OCI-LY7 (cell line): Measurements from ENCODE around the gene EFCAB7. TPM values are rescaled to one million over a fixed set of nuclear protein-coding genes. Genes with fewer than 3 reads are reported as not detected.

Experiments
- BruUV-seq: library from RNA; stranded (reverse); fragments of 400-500 nt; replicated peaks from 2 replicates; lab custom pipeline; 2021; lab: Mats Ljungman, UMichigan
- CTCF ChIA-PET: fragments of 300-600 bp; sonication (Branson Sonifier 250); formaldehyde crosslinking; loops from one replicate; lab custom pipeline; 2022; ENCODE audit warnings: antibody characterized with exemption; ENCODE audit not compliant: unreplicated experiment; lab: Charles Lee
- POLR2A ChIA-PET: fragments of 300-600 bp; sonication (Branson Sonifier 250); formaldehyde crosslinking; loops from one replicate; lab custom pipeline; 2022; ENCODE audit warnings: antibody characterized with exemption; lab: Charles Lee
- DNase-seq: peaks from one replicate; pipeline ENCODE4 v3.0.0-alpha.2; 2015; ENCODE audit warnings: low spot score
- H2AFZ ChIP-seq: fragments of 200-600 bp; sonication (generic), shearing (Covaris generic); 2 replicates; pipeline ENCODE4 v1.6.1; 2014; ENCODE audit warnings: mild to moderate bottlenecking, antibody characterized with exemption, low read length, moderate library complexity
- H3K27ac ChIP-seq: fragments of 200-600 bp; sonication (generic); 2 replicates; pipeline ENCODE4 v1.5.1; 2014; ENCODE audit warnings: mixed run types, low read depth, mild to moderate bottlenecking, moderate library complexity, low read length, inconsistent platforms; ENCODE audit not compliant: poor library complexity, severe bottlenecking
- H3K36me3 ChIP-seq: fragments of 200-600 bp; sonication (generic); 2 replicates; pipeline ENCODE4 v1.6.1; 2014; ENCODE audit warnings: mild to moderate bottlenecking, antibody characterized with exemption, low read length, moderate library complexity, mixed read lengths; ENCODE audit not compliant: insufficient read depth
- H3K4me1 ChIP-seq: fragments of 200-600 bp; sonication (generic); 2 replicates; pipeline ENCODE4 v1.5.1; 2014; ENCODE audit warnings: mild to moderate bottlenecking, low read length; ENCODE audit not compliant: insufficient read depth, poor library complexity, severe bottlenecking
- H3K4me2 ChIP-seq: fragments of 200-600 bp; sonication (generic); 2 replicates; pipeline ENCODE4 v1.6.1; 2014; ENCODE audit warnings: mild to moderate bottlenecking, low read length
- H3K4me3 ChIP-seq: fragments of 200-600 bp; sonication (generic); 2 replicates; pipeline ENCODE4 v1.5.1; 2014; ENCODE audit warnings: mild to moderate bottlenecking, low read depth, low read length; ENCODE audit not compliant: poor library complexity, severe bottlenecking
- H3K79me2 ChIP-seq: fragments of 200-600 bp; sonication (generic); 2 replicates; pipeline ENCODE4 v1.6.1; 2016; ENCODE audit warnings: low read depth, mild to moderate bottlenecking, low read length, moderate library complexity, mixed read lengths; ENCODE audit not compliant: insufficient read depth
- H3K9me2 ChIP-seq: fragments of 200-600 bp; sonication (generic); 2 replicates; pipeline ENCODE4 v1.6.1; 2016; ENCODE audit warnings: mild to moderate bottlenecking, low read length, mixed read lengths; ENCODE audit not compliant: insufficient read depth
- H3K9me3 ChIP-seq: fragments of 200-600 bp; sonication (generic); 2 replicates; pipeline ENCODE4 v1.6.1; 2014; ENCODE audit warnings: mild to moderate bottlenecking, mixed run types, low read length, mixed read lengths
- H4K20me1 ChIP-seq: fragments of 200-600 bp; sonication (generic); 2 replicates; pipeline ENCODE4 v1.6.1; 2014; ENCODE audit warnings: mild to moderate bottlenecking, antibody characterized with exemption, low read length, moderate library complexity, mixed read lengths; ENCODE audit not compliant: insufficient read depth
- CTCF ChIP-seq: fragments of 200-600 bp; sonication (generic); conservative IDR thresholded peaks from 2 replicates; pipeline ENCODE4 v1.5.1; 2014; ENCODE audit warnings: mild to moderate bottlenecking, antibody characterized with exemption, low read length, moderate library complexity, mixed read lengths
- EZH2phosphoT487 ChIP-seq: fragments of 200-600 bp; sonication (generic); IDR thresholded peaks from 2 replicates; pipeline ENCODE4 v1.6.1; 2018; ENCODE audit warnings: low read depth, borderline replicate concordance, mild to moderate bottlenecking, mixed run types, antibody characterized with exemption, low read length, moderate library complexity, mixed read lengths
- intact Hi-C: fragments of 100-400 bp; cut with micrococcal nuclease; formaldehyde crosslinking; loops from one replicate; pipeline ENCODE4 v1.10.0; 2022; ENCODE audit not compliant: unreplicated experiment
- total RNA-seq, 2 experiments: library from RNA; depleted of rRNA in 1 of 2; stranded (reverse); fragments of >200 nt in 1 of 2; shearing (Covaris generic) in 1 of 2; gene quantifications; 2 replicates each; pipeline ENCODE4 v1.2.3, GENCODE V29; 2014 to 2022

The EFCAB7 gene
- total RNA-seq, 2 experiments from 2014 or later = 10.5 to 11.8 TPM

GRCh38 chr1:63480057-63480456 is 43.3 kb upstream of the EFCAB7 start:
- H3K9me3 ChIP-seq = no peaks in the 10 kb centered on the region
- ChIA-PET CTCF (no interaction called here), POLR2A (interaction anchor here (0.7 kb wide), 1 partner anchor 62 kb away, joined by 4 read pairs; no protein-coding TSS in a partner anchor)
- H2AFZ ChIP-seq = no peak overlapping the region
- H3K4me3 ChIP-seq = no peak overlapping the region
- intact Hi-C loops = no loop called here
- TF ChIP-seq EZH2phosphoT487 (no peak), CTCF (no peak)
- H3K4me2 ChIP-seq = no peak overlapping the region
- no peaks in the 10 kb centered on the region for H3K4me1 ChIP-seq
- no peaks in the 10 kb centered on the region for H3K9me2 ChIP-seq
- peaks cover 61% of the 10 kb centered on the region for H3K36me3 ChIP-seq
- no peak for DNase-seq
- H3K27ac ChIP-seq = no peak overlapping the region
- BruUV-seq = no TSS peak
- H4K20me1 ChIP-seq = no peaks in the 10 kb centered on the region
- no peaks in the 10 kb centered on the region for H3K79me2 ChIP-seq

DNA sequence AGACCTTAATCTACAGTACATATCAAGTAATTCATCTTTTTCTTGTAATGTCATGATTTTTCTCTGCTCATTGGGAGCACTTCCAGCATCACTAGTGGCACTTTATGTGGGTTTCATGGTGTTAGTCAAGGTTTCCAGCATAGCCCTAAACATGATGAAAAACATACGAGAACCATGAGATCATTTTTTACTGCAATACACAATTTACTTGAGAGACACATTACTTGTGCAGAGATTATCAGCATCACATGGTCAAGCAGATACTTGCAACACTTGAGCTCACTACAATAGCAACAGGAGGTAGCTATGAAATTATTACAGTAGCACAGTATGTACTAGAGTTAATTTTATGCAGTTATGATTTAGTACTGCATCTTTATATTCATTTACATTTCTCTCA is 36.7 kb upstream of the EFCAB7 start:
- no TSS peak for BruUV-seq
- Histone ChIP-seq H3K79me2 (peaks cover 8% of the 10 kb centered on the region; the same call in 1 of the 2 replicates), H3K4me1 (no peaks in the 10 kb centered on the region), H3K27ac (no peak overlapping the region), H2AFZ (no peak overlapping the region), H4K20me1 (no peaks in the 10 kb centered on the region), H3K9me3 (no peaks in the 10 kb centered on the region), H3K4me2 (no peak overlapping the region), H3K4me3 (no peak overlapping the region), H3K36me3 (peaks cover 52% of the 10 kb centered on the region), H3K9me2 (no peaks in the 10 kb centered on the region)
- CTCF ChIA-PET = no interaction called here
- no peak for DNase-seq
- POLR2A ChIA-PET = interaction anchor here (0.9 kb wide), 1 partner anchor 1026 kb away, joined by 3 read pairs; no protein-coding TSS in a partner anchor
- intact Hi-C loops = no loop called here
- TF ChIP-seq EZH2phosphoT487 (no peak), CTCF (no peak)

DNA sequence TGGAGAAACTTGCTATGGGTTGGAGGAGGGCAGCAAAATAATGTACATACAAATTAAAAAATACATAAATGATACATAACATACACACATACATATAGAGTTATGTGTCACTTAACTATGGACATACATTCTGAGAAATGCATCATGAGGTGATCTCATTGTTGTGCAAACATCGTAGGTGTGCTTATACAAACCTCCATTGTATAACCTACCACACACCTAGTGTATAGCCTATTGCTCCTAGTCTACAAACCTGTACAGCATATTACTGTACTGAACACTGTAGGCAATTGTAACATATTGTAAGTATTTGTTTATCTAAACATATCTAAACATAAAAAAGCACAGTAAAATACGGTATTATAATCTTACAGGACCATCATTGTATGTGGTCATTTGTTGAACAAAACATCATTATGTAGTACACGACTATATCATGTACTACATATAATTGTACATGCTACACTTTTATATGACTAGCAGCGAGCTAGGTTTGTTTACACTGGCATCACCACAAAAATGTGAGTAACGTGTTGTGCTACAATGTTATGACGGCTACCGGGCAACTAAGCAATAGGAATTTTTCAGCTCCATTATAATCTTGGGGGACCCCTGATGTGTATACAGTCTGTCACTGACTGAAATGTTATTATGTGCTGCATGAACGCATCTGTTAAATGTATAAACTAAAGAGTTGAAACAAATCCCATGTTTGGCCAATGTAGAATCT is 35.8 kb upstream of the EFCAB7 start:
- peaks cover 49% of the 10 kb centered on the region for H3K36me3 ChIP-seq
- no peak overlapping the region for H3K4me3 ChIP-seq
- no peaks in the 10 kb centered on the region for H3K9me2 ChIP-seq
- no peaks in the 10 kb centered on the region for H4K20me1 ChIP-seq
- BruUV-seq = no TSS peak
- H2AFZ ChIP-seq = no peak overlapping the region
- no peaks in the 10 kb centered on the region for H3K4me1 ChIP-seq
- ChIA-PET POLR2A (interaction anchor here (0.9 kb wide), 1 partner anchor 1027 kb away, joined by 3 read pairs; no protein-coding TSS in a partner anchor), CTCF (no interaction called here)
- no peak overlapping the region for H3K4me2 ChIP-seq
- no peak for DNase-seq
- TF ChIP-seq EZH2phosphoT487 (no peak), CTCF (no peak)
- H3K27ac ChIP-seq = no peak overlapping the region
- intact Hi-C loops = no loop called here
- H3K79me2 ChIP-seq = peaks cover 8% of the 10 kb centered on the region; the same call in 1 of the 2 replicates
- H3K9me3 ChIP-seq = no peaks in the 10 kb centered on the region
